GM12801 (cell line): ENCODE measurements around the gene EDNRA.

ENCODE experiments used
- CTCF ChIP-seq: IDR thresholded peaks from one replicate; pipeline ENCODE4 v1.5.1; 2011; ENCODE audit warnings: control low read depth; ENCODE audit not compliant: insufficient read length; ENCODE audit errors: extremely low read depth

EDNRA gene

DNA sequence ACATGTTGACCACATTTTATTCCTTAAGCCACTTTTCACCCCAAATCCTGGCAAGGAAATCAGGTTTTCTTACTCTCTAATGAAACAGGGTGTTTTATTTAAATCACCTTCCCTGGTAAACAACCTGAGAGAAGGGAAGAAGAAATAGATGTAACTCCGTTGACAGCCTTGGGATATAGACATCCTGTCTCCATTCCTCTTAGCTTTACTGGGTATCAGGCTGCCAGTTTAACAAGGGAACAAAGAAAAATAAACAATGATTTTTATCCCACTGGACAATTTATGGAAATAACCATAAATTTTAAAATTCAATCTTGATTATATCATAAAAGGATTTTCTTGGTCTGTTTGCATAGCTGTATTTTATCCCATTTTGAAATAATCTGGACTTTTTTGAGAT, 49.2 kb downstream of the EDNRA start:
- TF ChIP-seq CTCF, result no peak

DNA sequence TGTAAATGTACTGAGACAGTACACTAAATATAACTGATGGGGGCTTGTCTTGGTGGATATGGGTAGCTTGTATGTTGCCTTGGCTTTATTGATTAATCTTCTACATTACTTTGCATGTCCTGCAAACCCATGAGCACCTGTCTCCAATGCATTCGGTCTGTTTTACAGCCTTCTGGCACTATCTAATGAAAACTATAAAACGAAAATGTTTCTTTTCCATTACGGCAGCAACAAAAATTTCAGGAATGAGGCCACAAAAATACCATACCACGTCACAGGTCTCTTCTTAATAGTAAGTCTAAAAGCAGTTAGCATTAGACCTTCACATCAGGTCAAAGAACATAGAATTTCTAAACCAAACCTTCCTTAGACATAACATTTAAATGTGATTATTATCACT, 49.8 kb downstream of the EDNRA start:
- TF ChIP-seq CTCF, result no peak

DNA sequence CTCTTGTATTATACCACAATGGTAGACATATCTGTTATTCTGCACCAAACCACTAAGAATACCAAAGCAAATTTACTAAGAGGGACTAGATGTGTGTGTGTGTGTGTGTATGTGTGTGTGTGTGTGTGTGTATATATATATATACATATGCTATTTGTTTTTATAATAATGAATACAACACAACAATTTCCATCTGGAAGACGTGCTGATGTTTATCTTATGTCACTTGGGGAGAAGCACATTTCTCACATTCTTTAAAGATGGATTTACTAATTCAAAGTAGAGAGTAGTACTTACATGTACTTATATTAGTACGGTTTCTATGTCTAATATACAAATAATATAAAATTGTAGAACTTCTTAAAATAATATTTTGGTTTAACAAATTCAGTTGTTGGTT, 52.0 kb downstream of the EDNRA start:
- no peak for TF ChIP-seq CTCF

DNA sequence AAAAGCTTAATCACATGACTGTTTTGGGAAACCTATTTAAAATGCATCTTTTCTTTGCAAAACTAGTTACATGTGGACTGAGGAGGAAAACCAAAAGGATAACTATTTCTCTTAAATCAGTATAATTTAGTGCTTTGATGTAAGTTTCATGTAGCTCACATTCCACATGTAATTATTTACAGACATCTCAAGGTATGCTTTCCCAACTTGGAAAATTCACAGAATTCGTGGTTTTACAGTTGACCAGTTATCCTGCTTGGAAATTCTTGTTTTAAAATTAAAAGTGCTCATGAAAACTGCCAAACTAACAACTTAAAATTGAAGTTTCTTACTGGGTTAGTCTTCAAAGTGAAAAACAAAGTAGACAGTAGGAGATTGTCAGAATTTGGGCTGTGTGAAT, 52.4 kb downstream of the EDNRA start:
- TF ChIP-seq CTCF, result no peak

GRCh38 chr4:147535124-147535523, 54.2 kb downstream of the EDNRA start:
- no peak for TF ChIP-seq CTCF

GRCh38 chr4:147538711-147539110, 57.8 kb downstream of the EDNRA start:
- TF ChIP-seq CTCF, result no peak

DNA sequence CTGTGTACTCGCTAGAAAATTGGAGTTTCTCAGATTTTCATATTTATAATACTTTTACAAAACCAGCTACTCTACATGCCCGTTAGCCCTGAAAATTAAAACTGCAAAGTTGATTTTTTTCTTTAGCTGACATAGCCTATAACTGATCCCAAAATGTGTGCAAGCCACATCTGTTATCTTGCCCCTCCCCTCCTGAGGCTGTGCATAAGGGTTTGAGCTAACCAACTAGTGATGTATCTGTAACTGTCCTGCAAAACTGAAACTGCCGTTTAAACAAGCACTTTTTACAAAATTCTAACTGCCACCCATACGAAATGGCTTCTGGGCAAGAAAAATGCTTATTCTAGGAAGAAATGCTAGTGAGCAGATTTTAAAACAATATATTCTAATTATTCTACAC, 59.1 kb downstream of the EDNRA start:
- no peak for TF ChIP-seq CTCF
